H9 (cell line): Measurements from ENCODE around the gene PPIL6. TPM values are rescaled to one million over a fixed set of nuclear protein-coding genes. Genes with fewer than 3 reads are reported as not detected.

ENCODE experiments used
- DNase-seq: peaks from one replicate; pipeline ENCODE4 v3.0.0-alpha.2; 2017
- H2AFZ ChIP-seq: one replicate; pipeline ENCODE4 v1.6.1; 2013; ENCODE audit warnings: mild to moderate bottlenecking, low read length, control low read depth, moderate library complexity
- H2AK5ac ChIP-seq: 2 replicates; pipeline ENCODE4 v1.6.1; 2013; ENCODE audit warnings: low read length, control low read depth, mixed read lengths; ENCODE audit not compliant: insufficient read length
- H2BK120ac ChIP-seq: one replicate; pipeline ENCODE4 v1.6.1; 2013; ENCODE audit warnings: low read depth, mild to moderate bottlenecking, low read length, control low read depth, inconsistent platforms; ENCODE audit not compliant: poor library complexity, severe bottlenecking
- H2BK12ac ChIP-seq: 2 replicates; pipeline ENCODE4 v1.6.1; 2013; ENCODE audit warnings: low read length, control low read depth, mixed read lengths, low read depth; ENCODE audit not compliant: insufficient read length
- H2BK15ac ChIP-seq: 2 replicates; pipeline ENCODE4 v1.6.1; 2013; ENCODE audit warnings: low read depth, low read length, control low read depth
- H2BK20ac ChIP-seq: one replicate; pipeline ENCODE4 v1.6.1; 2013; ENCODE audit warnings: low read depth, mild to moderate bottlenecking, low read length, control low read depth, inconsistent platforms; ENCODE audit not compliant: poor library complexity, severe bottlenecking
- H2BK5ac ChIP-seq: 2 replicates; pipeline ENCODE4 v1.6.1; 2013; ENCODE audit warnings: low read length, control low read depth, mixed read lengths; ENCODE audit not compliant: insufficient read length
- H3K14ac ChIP-seq: 2 replicates; pipeline ENCODE4 v1.6.1; 2013; ENCODE audit warnings: low read length, control low read depth; ENCODE audit not compliant: insufficient read depth
- H3K18ac ChIP-seq: 2 replicates; pipeline ENCODE4 v1.6.1; 2013; ENCODE audit warnings: low read depth, mild to moderate bottlenecking, mixed read lengths, low read length, control low read depth; ENCODE audit not compliant: insufficient read length
- H3K23ac ChIP-seq: 2 replicates; pipeline ENCODE4 v1.6.1; 2013; ENCODE audit warnings: low read length, control low read depth, mixed read lengths, low read depth; ENCODE audit not compliant: insufficient read length
- H3K23me2 ChIP-seq: 2 replicates; pipeline ENCODE4 v1.6.1; 2013; ENCODE audit warnings: low read depth, mild to moderate bottlenecking, mixed read lengths, low read length, control low read depth; ENCODE audit not compliant: insufficient read length, poor library complexity, severe bottlenecking
- H3K27ac ChIP-seq: 2 replicates; pipeline ENCODE4 v1.5.1; 2013; ENCODE audit warnings: low read length, control low read depth, mixed read lengths, low read depth; ENCODE audit not compliant: insufficient read length
- H3K27me3 ChIP-seq: 2 replicates; pipeline ENCODE4 v1.6.1; 2013; ENCODE audit warnings: low read length, control low read depth, inconsistent platforms; ENCODE audit not compliant: insufficient read depth
- H3K4ac ChIP-seq: 2 replicates; pipeline ENCODE4 v1.6.1; 2013; ENCODE audit warnings: low read depth, mild to moderate bottlenecking, control low read depth, inconsistent platforms, low read length, moderate library complexity
- H3K4me1 ChIP-seq: 2 replicates; pipeline ENCODE4 v1.6.1; 2013; ENCODE audit warnings: low read length, control low read depth, inconsistent platforms; ENCODE audit not compliant: insufficient read depth
- H3K4me2 ChIP-seq: 2 replicates; pipeline ENCODE4 v1.6.1; 2013; ENCODE audit warnings: low read length, control low read depth, mixed read lengths; ENCODE audit not compliant: insufficient read length, insufficient read depth
- H3K56ac ChIP-seq: 2 replicates; pipeline ENCODE4 v1.6.1; 2013; ENCODE audit warnings: low read depth, mild to moderate bottlenecking, mixed read lengths, low read length, control low read depth; ENCODE audit not compliant: insufficient read length
- H3K79me1 ChIP-seq: 2 replicates; pipeline ENCODE4 v1.6.1; 2013; ENCODE audit warnings: low read depth, mild to moderate bottlenecking, moderate library complexity, low read length, control low read depth, inconsistent platforms; ENCODE audit not compliant: insufficient read depth, poor library complexity, severe bottlenecking
- H3K79me2 ChIP-seq: 2 replicates; pipeline ENCODE4 v1.6.1; 2013; ENCODE audit warnings: low read length, control low read depth, inconsistent platforms; ENCODE audit not compliant: insufficient read depth
- H3K9ac ChIP-seq: 2 replicates; pipeline ENCODE4 v1.6.1; 2013; ENCODE audit warnings: low read length, control low read depth, mixed read lengths; ENCODE audit not compliant: insufficient read length; ENCODE audit errors: extremely low read depth
- H3K9me3 ChIP-seq: one replicate; pipeline ENCODE4 v1.6.1; 2013; ENCODE audit warnings: low read depth, low read length, inconsistent platforms; ENCODE audit not compliant: control insufficient read depth
- H3T11ph ChIP-seq: one replicate; pipeline ENCODE4 v1.6.1; 2013; ENCODE audit warnings: mild to moderate bottlenecking, low read length, control low read depth, inconsistent platforms
- H4K20me1 ChIP-seq: one replicate; pipeline ENCODE4 v1.6.1; 2013; ENCODE audit not compliant: control insufficient read depth, insufficient read length, insufficient read depth
- H4K5ac ChIP-seq: 2 replicates; pipeline ENCODE4 v1.6.1; 2013; ENCODE audit warnings: low read depth, mild to moderate bottlenecking, mixed read lengths, low read length, control low read depth; ENCODE audit not compliant: insufficient read length
- H4K8ac ChIP-seq: replicated peaks from 2 replicates; pipeline ENCODE4 v1.6.1; 2013; ENCODE audit warnings: low read length, control low read depth, mixed read lengths, low read depth; ENCODE audit not compliant: insufficient read length
- H4K91ac ChIP-seq: 2 replicates; pipeline ENCODE4 v1.6.1; 2013; ENCODE audit warnings: low read depth, mild to moderate bottlenecking, moderate library complexity, mixed read lengths, low read length, control low read depth; ENCODE audit not compliant: insufficient read length
- H3K27ac Mint-ChIP-seq, 3 experiments: 2 replicates in 2 of 3; 3 replicates in 1 of 3; pipeline ENCODE4 v1.8.0; 2020 to 2021; ENCODE audit warnings: mixed read lengths in 3 of 3, mild to moderate bottlenecking in 1 of 3, moderate library complexity in 1 of 3
- H3K27me3 Mint-ChIP-seq: 2 replicates; pipeline ENCODE4 v1.8.0; 2021; ENCODE audit warnings: low read depth, mild to moderate bottlenecking, moderate library complexity, mixed read lengths
- H3K36me3 Mint-ChIP-seq, 3 experiments: 2 replicates in 2 of 3; 3 replicates in 1 of 3; pipeline ENCODE4 v1.8.0; 2020 to 2021; ENCODE audit warnings: low read depth in 3 of 3, mixed read lengths in 3 of 3; ENCODE audit not compliant: insufficient read depth in 1 of 3
- H3K4me1 Mint-ChIP-seq, 2 experiments: 2 replicates each; pipeline ENCODE4 v1.8.0; 2020; ENCODE audit warnings: mixed read lengths in 2 of 2
- H3K4me3 Mint-ChIP-seq, 2 experiments: 2 replicates in 1 of 2; 3 replicates in 1 of 2; pipeline ENCODE4 v1.8.0; 2020 to 2021; ENCODE audit warnings: mild to moderate bottlenecking in 2 of 2, mixed read lengths in 2 of 2, moderate library complexity in 1 of 2
- H3K9me3 Mint-ChIP-seq, 2 experiments: 2 replicates in 1 of 2; 3 replicates in 1 of 2; pipeline ENCODE4 v1.8.0; 2020; ENCODE audit warnings: mild to moderate bottlenecking in 2 of 2, mixed read lengths in 2 of 2, moderate library complexity in 1 of 2
- WGBS: extraction: QIAGEN DNeasy Blood & Tissue Kit; methylation state at CpG from one replicate; pipeline ENCODE4 v1.1.7; 2013; ENCODE audit warnings: missing lambda C conversion rate, low lambda C conversion rate, mixed read lengths; ENCODE audit not compliant: insufficient read length; ENCODE audit errors: extremely low coverage; 5-methylcytosine and 5-hydroxymethylcytosine counted together
- total RNA-seq: library from RNA; stranded (reverse); gene quantifications from 2 replicates; pipeline ENCODE4 v1.2.1, GENCODE V29; 2021
- TF ChIP-seq, protein P1 (sequence below): fragments of 200-600 bp; sonication (generic); conservative IDR thresholded peaks from 3 replicates; pipeline ENCODE4 v1.8.0; 2021; ENCODE audit warnings: antibody characterized with exemption, mild to moderate bottlenecking

Gene PPIL6
- total RNA-seq, 1 experiment from 2014 or later, result 1.0 TPM

DNA sequence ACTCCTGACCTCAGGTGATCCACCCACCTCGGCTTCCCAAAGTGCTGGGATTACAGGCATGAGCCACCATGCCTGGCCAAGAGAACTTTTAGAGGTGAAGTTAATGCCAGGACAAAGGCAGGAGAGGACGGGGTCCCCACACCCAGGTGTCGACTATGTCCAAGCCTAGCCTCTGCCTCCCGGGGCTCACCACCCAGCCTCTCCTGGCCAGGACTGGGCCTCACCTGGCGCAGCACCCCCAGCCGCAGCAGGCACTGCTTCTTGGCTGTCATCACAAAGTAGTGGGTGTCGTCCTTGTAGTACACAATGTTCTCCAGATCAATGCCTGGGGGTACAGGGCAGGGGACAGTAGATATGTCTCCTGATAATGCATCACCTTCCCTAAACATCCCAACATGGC is 10.9 kb upstream of the PPIL6 start:
- Histone ChIP-seq H3K4ac (no peak overlapping the region), H2BK20ac (no peak overlapping the region), H3K9ac (no peak overlapping the region), H4K20me1 (no peaks in the 10 kb centered on the region), H3K27me3 (no peaks in the 10 kb centered on the region), H4K8ac (no peak overlapping the region), H3K27ac (no peak overlapping the region), H3K4me1 (peaks cover under 1% of the 10 kb centered on the region; the same call in 1 of the 2 replicates), H2AFZ (no peak overlapping the region), H2BK12ac (no peak overlapping the region), H3K9me3 (no peaks in the 10 kb centered on the region), H3K23me2 (peaks cover 10% of the 10 kb centered on the region), H3K18ac (no peak overlapping the region), H2BK15ac (no peak overlapping the region), H3K79me2 (no peaks in the 10 kb centered on the region), H4K91ac (no peak overlapping the region), H3K79me1 (no peaks in the 10 kb centered on the region), H4K5ac (no peak overlapping the region), H3T11ph (no peak overlapping the region), H3K23ac (no peak overlapping the region), H3K14ac (no peak overlapping the region), H2BK5ac (no peak overlapping the region), H2AK5ac (no peak overlapping the region), H3K56ac (no peak overlapping the region), H2BK120ac (no peak overlapping the region), H3K4me2 (no peak overlapping the region)
- no peaks in the 10 kb centered on the region for H3K27me3 Mint-ChIP-seq
- no peak overlapping the region for H3K4me3 Mint-ChIP-seq
- no peaks in the 10 kb centered on the region; a peak in 1 of 5 replicates for H3K9me3 Mint-ChIP-seq
- TF ChIP-seq, protein P1, sequence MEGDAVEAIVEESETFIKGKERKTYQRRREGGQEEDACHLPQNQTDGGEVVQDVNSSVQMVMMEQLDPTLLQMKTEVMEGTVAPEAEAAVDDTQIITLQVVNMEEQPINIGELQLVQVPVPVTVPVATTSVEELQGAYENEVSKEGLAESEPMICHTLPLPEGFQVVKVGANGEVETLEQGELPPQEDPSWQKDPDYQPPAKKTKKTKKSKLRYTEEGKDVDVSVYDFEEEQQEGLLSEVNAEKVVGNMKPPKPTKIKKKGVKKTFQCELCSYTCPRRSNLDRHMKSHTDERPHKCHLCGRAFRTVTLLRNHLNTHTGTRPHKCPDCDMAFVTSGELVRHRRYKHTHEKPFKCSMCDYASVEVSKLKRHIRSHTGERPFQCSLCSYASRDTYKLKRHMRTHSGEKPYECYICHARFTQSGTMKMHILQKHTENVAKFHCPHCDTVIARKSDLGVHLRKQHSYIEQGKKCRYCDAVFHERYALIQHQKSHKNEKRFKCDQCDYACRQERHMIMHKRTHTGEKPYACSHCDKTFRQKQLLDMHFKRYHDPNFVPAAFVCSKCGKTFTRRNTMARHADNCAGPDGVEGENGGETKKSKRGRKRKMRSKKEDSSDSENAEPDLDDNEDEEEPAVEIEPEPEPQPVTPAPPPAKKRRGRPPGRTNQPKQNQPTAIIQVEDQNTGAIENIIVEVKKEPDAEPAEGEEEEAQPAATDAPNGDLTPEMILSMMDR, result no peak
- DNase-seq, result no peak
- H3K27ac Mint-ChIP-seq, result no peak overlapping the region
- no CpG with 5 or more reads among the region's 7 CpGs for WGBS
- peaks cover 11 to 56% (median 37%) of the 10 kb centered on the region in 3 experiments for H3K36me3 Mint-ChIP-seq
- peaks cover 10 to 11% of the 10 kb centered on the region in 2 experiments for H3K4me1 Mint-ChIP-seq
